Stomach (tissue), 4 donors: ENCODE data around the gene B3GNT5.

Experiments used
- POLR2A ChIP-seq, 4 donors: fragments of 450-650 bp; IDR thresholded peaks; one replicate each; pipeline ENCODE4 v1.6.1; 2016; ENCODE audit warnings: antibody characterized with exemption in 4 of 4, control low read depth in 2 of 4, mild to moderate bottlenecking in 1 of 4, moderate library complexity in 1 of 4
- POLR2AphosphoS5 ChIP-seq, 3 donors: sonication (generic); formaldehyde crosslinking; IDR thresholded peaks; one replicate each; pipeline ENCODE4 v1.6.1; 2016; ENCODE audit warnings: antibody characterized with exemption in 3 of 3

- TF ChIP-seq POLR2AphosphoS5 (IDR thresholded peaks at IDR 0.05) (peak in 2 of 3 donors; percentile 12 to 39), POLR2A (IDR thresholded peaks at IDR 0.05) (no peak)
These were observed 22.4 kb downstream of the B3GNT5 start for GRCh38 chr3:183275418-183275817.
